Karpas-422 (cell line): Measurements from ENCODE around the gene MUC12. TPM values are rescaled to one million over a fixed set of nuclear protein-coding genes. Genes with fewer than 3 reads are reported as not detected.
"Not testable (repeated sequence)": the region's sequence is repeated elsewhere in the genome, so short reads cannot be mapped to it uniquely, and the experiment has no call there.

Source experiments
- DNase-seq: peaks from one replicate; pipeline ENCODE4 v3.0.0-alpha.2; 2015
- H2AFZ ChIP-seq: fragments of 200-600 bp; sonication (generic); 2 replicates; pipeline ENCODE4 v1.6.1; 2014; ENCODE audit warnings: antibody characterized with exemption, low read length, mixed read lengths
- H3K27ac ChIP-seq: fragments of 200-600 bp; sonication (generic); 2 replicates; pipeline ENCODE4 v1.5.1; 2014; ENCODE audit warnings: mild to moderate bottlenecking, low read length, moderate library complexity
- H3K27me3 ChIP-seq: fragments of 200-600 bp; sonication (generic); 2 replicates; pipeline ENCODE4 v1.6.1; 2014; ENCODE audit warnings: low read length, mixed read lengths
- H3K36me3 ChIP-seq: fragments of 200-600 bp; sonication (generic); 2 replicates; pipeline ENCODE4 v1.6.1; 2014; ENCODE audit warnings: low read length, mixed read lengths; ENCODE audit not compliant: insufficient read depth
- H3K4me1 ChIP-seq: fragments of 200-600 bp; sonication (generic); 2 replicates; pipeline ENCODE4 v1.6.1; 2014; ENCODE audit warnings: mild to moderate bottlenecking, low read length, mixed read lengths
- H3K4me2 ChIP-seq: fragments of 200-600 bp; sonication (generic); 2 replicates; pipeline ENCODE4 v1.6.1; 2014; ENCODE audit warnings: low read length, low read depth, mild to moderate bottlenecking; ENCODE audit not compliant: poor library complexity, severe bottlenecking
- H3K4me3 ChIP-seq: fragments of 200-600 bp; sonication (generic); 2 replicates; pipeline ENCODE4 v1.5.1; 2014; ENCODE audit warnings: mild to moderate bottlenecking, antibody characterized with exemption, low read length, mixed read lengths
- H3K79me2 ChIP-seq: fragments of 200-600 bp; sonication (generic); 2 replicates; pipeline ENCODE4 v1.6.1; 2014; ENCODE audit warnings: mild to moderate bottlenecking, low read length, mixed read lengths
- H3K9ac ChIP-seq: fragments of 200-600 bp; sonication (generic); 2 replicates; pipeline ENCODE4 v1.6.0; 2014; ENCODE audit warnings: low read length
- H3K9me2 ChIP-seq: fragments of 200-600 bp; sonication (generic), shearing (Covaris generic); replicated peaks from 2 replicates; pipeline ENCODE4 v1.6.0; 2014; ENCODE audit warnings: mild to moderate bottlenecking, low read length, moderate library complexity; ENCODE audit not compliant: insufficient read depth
- H3K9me3 ChIP-seq: fragments of 300-700, 200-600 bp; sonication (generic); 2 replicates; pipeline ENCODE4 v1.6.1; 2014; ENCODE audit warnings: low read length, mixed read lengths
- H4K20me1 ChIP-seq: fragments of 200-600 bp; sonication (generic); 2 replicates; pipeline ENCODE4 v1.6.1; 2014; ENCODE audit warnings: mild to moderate bottlenecking, antibody characterized with exemption, low read length, low read depth; ENCODE audit not compliant: insufficient read depth
- total RNA-seq: library from RNA; depleted of rRNA; stranded (reverse); fragments of >200 nt; shearing (Covaris generic); gene quantifications from 2 replicates; pipeline ENCODE4 v1.2.3, GENCODE V29; 2014; ENCODE audit warnings: low replicate concordance

MUC12 gene
- total RNA-seq, 1 experiment from 2014 or later = not detected

GRCh38 chr7:101031082-101031481 is 61.7 kb downstream of the MUC12 start:
- Histone ChIP-seq H3K36me3 (no peaks in the 10 kb centered on the region), H3K79me2 (no peaks in the 10 kb centered on the region), H3K27me3 (no peaks in the 10 kb centered on the region), H3K4me2 (no peak overlapping the region), H3K9me3 (no peaks in the 10 kb centered on the region), H3K4me3 (no peak overlapping the region), H3K9ac (no peak overlapping the region), H3K9me2 (no peaks in the 10 kb centered on the region), H2AFZ (no peak overlapping the region), H3K4me1 (no peaks in the 10 kb centered on the region), H4K20me1 (no peaks in the 10 kb centered on the region), H3K27ac (no peak overlapping the region)
- DNase-seq = no peak

GRCh38 chr7:101035941-101036340 is 66.6 kb downstream of the MUC12 start:
- Histone ChIP-seq H3K4me3 (no peak overlapping the region), H3K9me3 (no peaks in the 10 kb centered on the region), H3K4me1 (no peaks in the 10 kb centered on the region), H3K9ac (no peak overlapping the region), H3K79me2 (no peaks in the 10 kb centered on the region), H4K20me1 (no peaks in the 10 kb centered on the region), H2AFZ (no peak overlapping the region), H3K27ac (no peak overlapping the region), H3K4me2 (no peak overlapping the region), H3K36me3 (no peaks in the 10 kb centered on the region), H3K27me3 (no peaks in the 10 kb centered on the region), H3K9me2 (no peaks in the 10 kb centered on the region)
- no peak for DNase-seq

GRCh38 chr7:101041283-101041682 is 71.9 kb downstream of the MUC12 start:
- not testable (repeated sequence) for H3K4me3 ChIP-seq, H3K9me2 ChIP-seq, H3K27ac ChIP-seq, H3K36me3 ChIP-seq, H3K79me2 ChIP-seq, H3K4me1 ChIP-seq, H3K27me3 ChIP-seq, H3K4me2 ChIP-seq, H3K9ac ChIP-seq, DNase-seq, H2AFZ ChIP-seq, H4K20me1 ChIP-seq, H3K9me3 ChIP-seq

GRCh38 chr7:101058355-101058754 is 89.0 kb downstream of the MUC12 start:
- Histone ChIP-seq H3K4me2 (no peak overlapping the region), H3K36me3 (no peaks in the 10 kb centered on the region), H3K9me3 (no peaks in the 10 kb centered on the region), H3K9ac (no peak overlapping the region), H4K20me1 (no peaks in the 10 kb centered on the region), H2AFZ (no peak overlapping the region), H3K27ac (no peak overlapping the region), H3K9me2 (no peaks in the 10 kb centered on the region), H3K4me1 (peaks cover 3% of the 10 kb centered on the region; the same call in 1 of the 2 replicates), H3K4me3 (no peak overlapping the region), H3K27me3 (no peaks in the 10 kb centered on the region), H3K79me2 (no peaks in the 10 kb centered on the region)
- DNase-seq = peak; percentile 78

GRCh38 chr7:101059620-101059942 is 90.2 kb downstream of the MUC12 start:
- Histone ChIP-seq H3K27me3 (no peaks in the 10 kb centered on the region), H3K9ac (no peak overlapping the region), H3K4me2 (no peak overlapping the region), H2AFZ (no peak overlapping the region), H3K79me2 (no peaks in the 10 kb centered on the region), H3K4me3 (no peak overlapping the region), H4K20me1 (no peaks in the 10 kb centered on the region), H3K27ac (no peak overlapping the region), H3K36me3 (no peaks in the 10 kb centered on the region), H3K9me2 (no peaks in the 10 kb centered on the region), H3K4me1 (peaks cover 3% of the 10 kb centered on the region; the same call in 1 of the 2 replicates), H3K9me3 (no peaks in the 10 kb centered on the region)
- no peak for DNase-seq

GRCh38 chr7:101060992-101061391 is 91.6 kb downstream of the MUC12 start:
- H3K9me2 ChIP-seq = no peaks in the 10 kb centered on the region
- no peaks in the 10 kb centered on the region for H3K36me3 ChIP-seq
- H3K9ac ChIP-seq = no peak overlapping the region
- peaks cover 3% of the 10 kb centered on the region; the same call in 1 of the 2 replicates for H3K4me1 ChIP-seq
- no peak overlapping the region for H3K4me3 ChIP-seq
- H3K9me3 ChIP-seq = no peaks in the 10 kb centered on the region
- H3K4me2 ChIP-seq = no peak overlapping the region
- no peaks in the 10 kb centered on the region for H4K20me1 ChIP-seq
- H3K79me2 ChIP-seq = no peaks in the 10 kb centered on the region
- no peak overlapping the region for H3K27ac ChIP-seq
- DNase-seq = no peak
- no peaks in the 10 kb centered on the region for H3K27me3 ChIP-seq
- no peak overlapping the region for H2AFZ ChIP-seq

GRCh38 chr7:101064176-101064550 is 94.8 kb downstream of the MUC12 start:
- DNase-seq = not testable (repeated sequence)

GRCh38 chr7:101065162-101065561 is 95.8 kb downstream of the MUC12 start:
- not testable (repeated sequence) for H3K4me1 ChIP-seq, H3K4me2 ChIP-seq, H3K9me3 ChIP-seq, DNase-seq, H3K27me3 ChIP-seq, H4K20me1 ChIP-seq, H3K4me3 ChIP-seq, H3K9ac ChIP-seq, H3K27ac ChIP-seq, H3K36me3 ChIP-seq, H2AFZ ChIP-seq, H3K9me2 ChIP-seq, H3K79me2 ChIP-seq

More at GRCh38 chr7:101064176-101064550, 94.8 kb downstream of the MUC12 start:
- H3K9me2 ChIP-seq, H2AFZ ChIP-seq, H3K4me3 ChIP-seq, H4K20me1 ChIP-seq, H3K4me2 ChIP-seq, H3K36me3 ChIP-seq, H3K9ac ChIP-seq, H3K27me3 ChIP-seq, H3K9me3 ChIP-seq, H3K4me1 ChIP-seq, H3K79me2 ChIP-seq, H3K27ac ChIP-seq: not testable (repeated sequence)

GRCh38 chr7:101066141-101066832 is 96.9 kb downstream of the MUC12 start:
- no peaks in the 10 kb centered on the region for H4K20me1 ChIP-seq
- H3K4me1 ChIP-seq = no peaks in the 10 kb centered on the region
- DNase-seq = no peak
- no peak overlapping the region for H2AFZ ChIP-seq
- no peaks in the 10 kb centered on the region for H3K36me3 ChIP-seq
- no peaks in the 10 kb centered on the region for H3K9me2 ChIP-seq
- H3K9me3 ChIP-seq = no peaks in the 10 kb centered on the region
- no peak overlapping the region for H3K9ac ChIP-seq
- H3K79me2 ChIP-seq = no peaks in the 10 kb centered on the region
- no peaks in the 10 kb centered on the region for H3K27me3 ChIP-seq
- H3K27ac ChIP-seq = no peak overlapping the region
- H3K4me3 ChIP-seq = no peak overlapping the region
- H3K4me2 ChIP-seq = no peak overlapping the region
